Prostate gland (tissue), 2 donors: Measurements from ENCODE around the gene FAM107B. TPM values are rescaled to one million over a fixed set of nuclear protein-coding genes. Genes with fewer than 3 reads are reported as not detected.

Experiments used
- DNase-seq: peaks from one replicate; pipeline ENCODE4 v3.0.0-alpha.2; 2019; ENCODE audit warnings: low spot score
- H3K27ac ChIP-seq, 2 donors: fragments of 200-600 bp; sonication (generic); 2 replicates each; pipeline ENCODE4 v1.5.1; 2017 to 2019
- H3K27me3 ChIP-seq: fragments of 200-600 bp; sonication (generic); replicated peaks from 2 replicates; pipeline ENCODE4 v1.5.1; 2019; ENCODE audit not compliant: insufficient read depth
- H3K36me3 ChIP-seq, 2 donors: fragments of 200-600 bp; sonication (generic); 1 replicate in 1 of 2; 2 replicates in 1 of 2; pipeline versions ENCODE4 v1.5.1 to v1.8.1; 2017 to 2019
- H3K4me1 ChIP-seq: fragments of 200-600 bp; sonication (generic); replicated peaks from 2 replicates; pipeline ENCODE4 v1.5.1; 2019
- H3K4me3 ChIP-seq, 2 donors: fragments of 200-600 bp; sonication (generic); 2 replicates each; pipeline ENCODE4 v1.5.1; 2017 to 2019
- H3K9me3 ChIP-seq: fragments of 200-600 bp; sonication (generic); 2 replicates; pipeline ENCODE4 v1.5.1; 2017
- POLR2A ChIP-seq: fragments of 450-650 bp; IDR thresholded peaks from one replicate; pipeline ENCODE4 v1.6.1; 2016; ENCODE audit warnings: antibody characterized with exemption, mild to moderate bottlenecking
- POLR2AphosphoS5 ChIP-seq: sonication (generic); formaldehyde crosslinking; IDR thresholded peaks from one replicate; pipeline ENCODE4 v1.6.1; 2017; ENCODE audit warnings: antibody characterized with exemption
- WGBS: methylation state at CpG from one replicate; pipeline ENCODE4 v1.1.5; 2018; 5-methylcytosine and 5-hydroxymethylcytosine counted together
- intact Hi-C: fragments of 100-400 bp; cut with DNase I; formaldehyde crosslinking; loops from one replicate; pipeline ENCODE4 v1.14.2; 2022
- total RNA-seq, 2 donors: library from RNA; depleted of rRNA; stranded (reverse); fragments of >200 nt; gene quantifications; one replicate each; pipeline ENCODE4 v1.1.0, GENCODE V29; 2016
- TF ChIP-seq, protein P1 (sequence below), 4 experiments: fragments of 200-600 bp in 2 of 4; fragments of 450-650 bp in 2 of 4; sonication (generic) in 2 of 4; IDR thresholded peaks; 1 replicate in 3 of 4; 2 replicates in 1 of 4; pipeline ENCODE4 v1.5.1; 2016 to 2019; ENCODE audit warnings: antibody characterized with exemption in 4 of 4, mild to moderate bottlenecking in 2 of 4, moderate library complexity in 2 of 4

The FAM107B gene
- total RNA-seq, 2 donors from 2014 or later: 32.9 to 63.9 TPM

DNA sequence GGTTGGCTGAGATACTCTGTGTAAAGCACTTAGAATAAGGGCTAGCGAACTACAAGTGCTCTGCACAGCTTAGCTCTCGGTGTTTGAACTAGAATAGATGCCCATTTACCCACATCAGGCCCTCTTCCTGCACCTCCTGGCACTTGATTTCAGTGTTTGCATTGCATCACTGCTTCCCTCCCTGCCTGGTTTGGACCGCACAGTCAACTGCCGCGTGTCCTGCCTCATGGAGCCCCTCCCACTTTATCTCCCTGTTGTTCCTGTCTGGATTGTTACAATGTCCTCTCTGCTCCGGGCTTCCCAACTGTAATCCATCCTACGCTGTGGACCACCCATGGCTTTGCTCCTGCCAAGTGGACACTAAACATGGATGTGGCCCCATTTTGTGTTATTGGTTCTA is 2.3 kb downstream of the FAM107B start:
- DNase-seq: no peak
- H3K4me1 ChIP-seq: no peaks in the 10 kb centered on the region
- 64% methylated on average over 7 of the region's 7 CpGs for WGBS
- H3K9me3 ChIP-seq: no peaks in the 10 kb centered on the region
- no peaks in the 10 kb centered on the region for H3K27me3 ChIP-seq
- no peak for TF ChIP-seq POLR2AphosphoS5
- TF ChIP-seq POLR2A: no peak
- TF ChIP-seq, protein P1, sequence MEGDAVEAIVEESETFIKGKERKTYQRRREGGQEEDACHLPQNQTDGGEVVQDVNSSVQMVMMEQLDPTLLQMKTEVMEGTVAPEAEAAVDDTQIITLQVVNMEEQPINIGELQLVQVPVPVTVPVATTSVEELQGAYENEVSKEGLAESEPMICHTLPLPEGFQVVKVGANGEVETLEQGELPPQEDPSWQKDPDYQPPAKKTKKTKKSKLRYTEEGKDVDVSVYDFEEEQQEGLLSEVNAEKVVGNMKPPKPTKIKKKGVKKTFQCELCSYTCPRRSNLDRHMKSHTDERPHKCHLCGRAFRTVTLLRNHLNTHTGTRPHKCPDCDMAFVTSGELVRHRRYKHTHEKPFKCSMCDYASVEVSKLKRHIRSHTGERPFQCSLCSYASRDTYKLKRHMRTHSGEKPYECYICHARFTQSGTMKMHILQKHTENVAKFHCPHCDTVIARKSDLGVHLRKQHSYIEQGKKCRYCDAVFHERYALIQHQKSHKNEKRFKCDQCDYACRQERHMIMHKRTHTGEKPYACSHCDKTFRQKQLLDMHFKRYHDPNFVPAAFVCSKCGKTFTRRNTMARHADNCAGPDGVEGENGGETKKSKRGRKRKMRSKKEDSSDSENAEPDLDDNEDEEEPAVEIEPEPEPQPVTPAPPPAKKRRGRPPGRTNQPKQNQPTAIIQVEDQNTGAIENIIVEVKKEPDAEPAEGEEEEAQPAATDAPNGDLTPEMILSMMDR (IDR thresholded peaks at IDR 0.05): no peak
- H3K4me3 ChIP-seq: no peak overlapping the region
- H3K27ac ChIP-seq: no peak overlapping the region
- intact Hi-C loops: no loop called here
- no peaks in the 10 kb centered on the region for H3K36me3 ChIP-seq

DNA sequence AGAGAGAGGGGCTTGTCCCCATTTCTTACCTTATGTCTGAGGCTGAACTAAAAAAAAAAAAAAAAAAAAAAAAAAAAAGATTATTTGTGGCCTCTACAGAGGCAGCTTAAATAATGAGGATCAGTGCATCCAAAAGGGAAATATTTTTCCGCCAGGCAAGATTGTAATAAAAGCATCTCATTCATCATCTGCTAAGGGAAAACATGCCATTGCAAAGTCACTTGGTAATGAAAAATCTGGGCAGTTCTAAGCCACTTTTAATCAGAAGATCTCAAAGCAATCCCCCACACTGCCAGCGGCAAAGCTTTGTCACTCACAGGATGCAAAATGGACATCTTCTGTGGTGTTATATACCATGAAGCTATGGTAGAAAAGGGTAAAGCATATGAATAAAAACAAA is 3.8 kb downstream of the FAM107B start:
- DNase-seq: no peak
- H3K9me3 ChIP-seq: no peaks in the 10 kb centered on the region
- TF ChIP-seq POLR2A (no peak), POLR2AphosphoS5 (no peak)
- TF ChIP-seq, protein P1 (IDR thresholded peaks at IDR 0.05): no peak
- H3K4me1 ChIP-seq: no peaks in the 10 kb centered on the region
- H3K36me3 ChIP-seq: no peaks in the 10 kb centered on the region
- intact Hi-C loops: no loop called here
- WGBS: 76% methylated on average over 2 of the region's 2 CpGs
- no peak overlapping the region for H3K27ac ChIP-seq
- H3K27me3 ChIP-seq: no peaks in the 10 kb centered on the region
- no peak overlapping the region for H3K4me3 ChIP-seq

DNA sequence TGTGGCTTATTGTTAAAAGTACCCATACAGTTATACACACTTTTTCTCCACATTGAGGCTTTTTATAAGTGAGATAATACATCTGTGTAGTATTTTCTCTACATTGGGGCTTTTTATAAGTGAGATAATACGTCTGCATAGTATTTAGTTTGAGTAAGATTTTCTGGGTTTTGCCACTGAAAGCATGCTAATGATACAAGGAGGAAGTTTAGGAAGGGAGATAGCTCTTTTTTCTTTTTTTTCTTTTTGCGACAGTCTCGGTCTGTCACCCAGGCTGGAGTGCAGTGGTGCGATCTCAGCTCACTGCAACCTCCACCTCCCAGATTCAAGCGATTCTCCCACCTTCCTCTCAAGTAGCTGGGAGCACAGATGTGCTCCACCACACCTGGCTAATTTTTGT is 13.3 kb downstream of the FAM107B start:
- no peak overlapping the region for H3K4me3 ChIP-seq
- H3K27me3 ChIP-seq: no peaks in the 10 kb centered on the region
- H3K27ac ChIP-seq: no peak overlapping the region
- 92% methylated on average over 5 of the region's 5 CpGs for WGBS
- intact Hi-C loops: no loop called here
- TF ChIP-seq, protein P1 (IDR thresholded peaks at IDR 0.05): no peak
- TF ChIP-seq POLR2AphosphoS5 (no peak), POLR2A (no peak)
- DNase-seq: no peak
- H3K4me1 ChIP-seq: no peaks in the 10 kb centered on the region
- no peaks in the 10 kb centered on the region for H3K36me3 ChIP-seq
- no peaks in the 10 kb centered on the region for H3K9me3 ChIP-seq

DNA sequence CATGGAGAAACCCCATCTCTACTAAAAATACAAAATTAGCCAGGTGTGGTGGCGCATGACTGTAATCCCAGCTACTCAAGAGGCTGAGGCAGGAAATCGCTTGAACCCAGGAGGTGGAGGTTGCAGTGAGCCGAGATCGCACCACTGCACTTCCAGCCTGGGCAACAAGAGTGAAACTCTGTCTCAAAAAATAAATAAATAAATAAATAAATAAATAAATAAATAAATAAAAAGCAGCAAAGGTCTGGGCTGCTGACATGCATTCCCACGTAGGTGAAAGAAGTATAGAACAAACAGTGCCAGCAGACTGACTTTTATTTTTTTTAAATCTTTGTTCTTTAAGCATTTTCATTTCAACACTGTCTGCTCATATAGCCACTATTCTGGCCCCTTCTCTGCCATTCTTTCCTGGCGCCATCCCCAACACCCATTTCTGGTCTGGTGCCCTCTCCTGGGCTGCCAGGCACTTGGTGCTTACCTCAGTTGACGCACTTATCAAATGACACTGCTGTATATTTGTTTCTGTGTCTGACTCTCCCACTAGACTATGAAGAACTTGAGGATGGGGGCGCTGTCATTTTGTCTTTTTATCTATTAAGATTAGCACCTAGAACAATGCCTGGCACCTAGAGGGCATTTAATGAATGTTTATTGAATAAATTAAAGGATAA is 15.6 kb downstream of the FAM107B start:
- WGBS: 91% methylated on average over 8 of the region's 8 CpGs
- Histone ChIP-seq H3K36me3 (no peaks in the 10 kb centered on the region), H3K9me3 (no peaks in the 10 kb centered on the region), H3K27me3 (no peaks in the 10 kb centered on the region), H3K4me1 (no peaks in the 10 kb centered on the region), H3K27ac (no peak overlapping the region), H3K4me3 (no peak overlapping the region)
- intact Hi-C loops: no loop called here
- DNase-seq: no peak
- no peak for TF ChIP-seq POLR2AphosphoS5
- TF ChIP-seq POLR2A: no peak
- TF ChIP-seq, protein P1 (IDR thresholded peaks at IDR 0.05): no peak

DNA sequence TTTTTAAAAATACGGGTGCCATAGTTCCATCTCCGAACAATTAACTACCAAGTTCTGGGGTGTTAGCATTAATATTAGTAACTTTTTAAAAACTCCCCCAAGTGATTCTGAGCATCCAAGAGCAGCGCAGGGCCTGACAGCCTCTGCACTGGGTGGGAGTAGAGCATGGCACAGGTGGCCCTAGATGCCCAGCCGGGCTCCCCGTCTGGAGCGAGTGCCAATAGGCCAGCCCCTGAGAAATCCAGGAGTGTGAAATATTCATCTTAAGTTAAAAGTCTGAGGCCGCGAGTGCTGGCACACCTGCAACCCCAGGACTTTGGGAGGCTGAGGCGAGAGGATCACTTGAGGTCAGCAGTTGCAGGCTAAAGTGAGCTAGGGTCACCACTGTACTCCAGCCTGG is 16.2 kb downstream of the FAM107B start:
- WGBS: 98% methylated on average over 9 of the region's 9 CpGs
- H3K4me3 ChIP-seq: no peak overlapping the region
- intact Hi-C loops: no loop called here

More for the DNA sequence above, 16.2 kb downstream of the FAM107B start:
- no peak for DNase-seq
- H3K27me3 ChIP-seq: no peaks in the 10 kb centered on the region
- TF ChIP-seq POLR2AphosphoS5 (no peak), POLR2A (no peak)
- TF ChIP-seq, protein P1 (IDR thresholded peaks at IDR 0.05): no peak
- H3K4me1 ChIP-seq: no peaks in the 10 kb centered on the region
- no peaks in the 10 kb centered on the region for H3K9me3 ChIP-seq
- H3K36me3 ChIP-seq: no peaks in the 10 kb centered on the region
- no peak overlapping the region for H3K27ac ChIP-seq
